Activated T-cell treated with anti-CD3 and anti-CD28 coated beads for 24 hours (primary cell): ENCODE data around the gene KCNQ2.

Experiments used
- DNase-seq: peaks from one replicate; pipeline ENCODE4 v3.0.0-alpha.2; 2020; ENCODE audit warnings: low read depth

The KCNQ2 gene

DNA sequence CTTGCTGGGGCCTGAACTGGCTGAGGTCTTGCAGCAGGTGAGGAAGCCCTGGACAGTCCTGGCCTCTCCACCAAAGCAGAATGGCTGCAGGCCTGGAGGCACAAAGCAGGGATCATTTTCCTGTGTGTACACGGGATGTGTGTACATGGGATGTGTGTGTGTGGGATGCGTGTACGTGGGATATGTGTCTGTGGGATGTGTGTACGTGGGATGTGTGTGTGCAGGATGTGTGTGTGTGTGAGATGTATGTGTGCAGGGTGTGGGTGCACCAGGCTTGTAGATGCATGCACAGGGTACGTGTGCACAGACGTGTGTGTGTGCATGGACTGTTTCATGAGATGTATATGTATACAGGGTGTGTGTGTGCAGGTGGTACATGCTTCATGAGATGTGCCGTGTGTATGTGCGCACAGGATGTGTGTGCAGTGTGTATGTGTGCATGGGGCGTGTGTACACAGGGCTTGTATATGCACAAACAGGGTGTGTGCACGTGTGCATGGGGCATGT is 103.4 kb downstream of the KCNQ2 start:
- DNase-seq = no peak

GRCh38 chr20:63368151-63368550 is 104.3 kb downstream of the KCNQ2 start:
- DNase-seq = no peak

DNA sequence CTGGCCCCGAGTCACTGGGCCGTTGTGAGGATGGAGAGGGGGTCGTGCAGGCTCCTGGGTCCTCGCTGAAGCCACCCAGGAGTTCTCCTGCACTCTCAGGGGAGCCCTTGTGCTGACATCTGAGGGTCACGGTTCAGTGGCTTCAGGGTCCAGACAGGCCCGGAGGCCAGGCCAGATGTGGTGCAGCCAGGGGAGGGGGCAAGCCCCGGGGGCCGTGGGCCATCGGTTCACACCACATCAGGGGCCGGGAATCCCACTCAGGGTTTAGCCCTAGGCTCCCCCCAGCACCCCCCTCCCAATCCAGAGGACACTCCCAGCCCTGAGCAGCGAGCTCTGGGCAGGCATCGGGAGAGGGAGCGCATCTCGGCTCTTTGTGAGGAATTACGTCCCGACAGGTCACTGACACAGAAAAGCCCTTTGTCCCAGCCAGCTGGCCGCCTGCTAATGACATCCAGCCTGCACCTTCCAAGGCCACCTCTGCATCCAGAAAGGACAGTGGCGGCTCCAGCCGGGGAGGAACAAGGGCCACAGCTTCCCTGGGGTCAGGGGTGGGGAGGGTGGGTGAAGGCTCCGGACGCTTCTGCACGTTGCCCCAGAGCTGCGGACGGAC is 104.9 kb downstream of the KCNQ2 start:
- DNase-seq = no peak

GRCh38 chr20:63366390-63367365 is 105.8 kb downstream of the KCNQ2 start:
- DNase-seq = no peak

GRCh38 chr20:63365601-63366389 is 106.7 kb downstream of the KCNQ2 start:
- no peak for DNase-seq

- DNase-seq = no peak
These were observed 107.5 kb downstream of the KCNQ2 start for GRCh38 chr20:63364801-63365585.

DNA sequence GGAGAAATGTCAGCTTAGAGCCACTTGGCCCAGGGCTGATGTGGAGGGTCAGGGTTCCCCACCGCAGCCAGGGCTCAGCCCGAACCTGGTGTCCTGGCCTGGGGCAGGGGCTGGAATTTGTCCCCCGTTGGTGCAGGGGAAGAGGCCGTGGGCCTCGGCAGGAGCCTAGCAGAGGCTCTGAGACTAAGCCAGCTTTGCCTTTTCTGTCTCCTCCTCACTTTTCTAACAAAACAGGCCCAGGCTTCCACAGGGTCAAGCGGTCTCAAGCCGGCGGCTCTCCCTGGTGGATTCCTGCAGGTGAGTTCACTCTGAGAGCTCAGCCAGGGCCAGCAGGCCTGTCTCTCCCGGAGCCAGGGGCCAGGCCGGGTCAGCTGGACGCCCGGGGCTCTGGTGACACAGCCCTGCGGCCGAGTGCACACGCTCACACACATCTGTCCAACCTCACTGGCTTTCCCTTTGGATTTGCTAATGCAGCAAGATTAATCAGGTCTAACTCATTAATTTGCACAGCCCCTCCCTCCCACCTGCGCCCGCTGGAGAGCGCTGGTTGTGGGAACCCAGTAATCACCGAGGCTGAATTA is 108.4 kb downstream of the KCNQ2 start:
- no peak for DNase-seq

- no peak for DNase-seq
These were observed 109.2 kb downstream of the KCNQ2 start for GRCh38 chr20:63363013-63363957.

DNA sequence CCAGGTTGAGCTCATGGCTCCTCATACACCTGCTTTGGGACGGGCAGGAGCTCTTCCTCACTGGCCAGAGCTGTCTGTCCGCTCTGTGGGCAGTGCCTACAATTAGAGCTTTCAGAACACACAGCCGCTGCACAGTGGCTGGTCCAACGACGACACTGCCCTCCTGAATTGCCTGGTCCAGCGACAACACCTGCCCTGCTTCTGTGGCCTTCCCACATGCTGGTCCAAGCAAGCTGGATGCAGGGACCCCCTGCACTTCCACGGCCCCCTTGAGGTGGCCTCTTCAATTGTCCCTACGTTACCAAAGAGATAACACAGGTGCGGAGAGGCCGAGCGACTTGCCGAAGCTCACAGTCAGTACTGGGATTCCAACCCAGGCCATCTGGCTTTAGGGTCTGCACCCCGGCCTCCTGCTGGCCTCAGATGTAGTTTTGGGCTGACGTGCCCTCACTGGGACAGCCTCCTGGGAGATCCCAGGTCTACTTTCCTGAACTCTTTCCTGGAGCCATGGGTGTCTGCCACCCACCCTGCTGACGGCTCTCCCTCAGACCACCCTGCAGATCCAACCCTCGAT is 109.9 kb downstream of the KCNQ2 start:
- DNase-seq = no peak

DNA sequence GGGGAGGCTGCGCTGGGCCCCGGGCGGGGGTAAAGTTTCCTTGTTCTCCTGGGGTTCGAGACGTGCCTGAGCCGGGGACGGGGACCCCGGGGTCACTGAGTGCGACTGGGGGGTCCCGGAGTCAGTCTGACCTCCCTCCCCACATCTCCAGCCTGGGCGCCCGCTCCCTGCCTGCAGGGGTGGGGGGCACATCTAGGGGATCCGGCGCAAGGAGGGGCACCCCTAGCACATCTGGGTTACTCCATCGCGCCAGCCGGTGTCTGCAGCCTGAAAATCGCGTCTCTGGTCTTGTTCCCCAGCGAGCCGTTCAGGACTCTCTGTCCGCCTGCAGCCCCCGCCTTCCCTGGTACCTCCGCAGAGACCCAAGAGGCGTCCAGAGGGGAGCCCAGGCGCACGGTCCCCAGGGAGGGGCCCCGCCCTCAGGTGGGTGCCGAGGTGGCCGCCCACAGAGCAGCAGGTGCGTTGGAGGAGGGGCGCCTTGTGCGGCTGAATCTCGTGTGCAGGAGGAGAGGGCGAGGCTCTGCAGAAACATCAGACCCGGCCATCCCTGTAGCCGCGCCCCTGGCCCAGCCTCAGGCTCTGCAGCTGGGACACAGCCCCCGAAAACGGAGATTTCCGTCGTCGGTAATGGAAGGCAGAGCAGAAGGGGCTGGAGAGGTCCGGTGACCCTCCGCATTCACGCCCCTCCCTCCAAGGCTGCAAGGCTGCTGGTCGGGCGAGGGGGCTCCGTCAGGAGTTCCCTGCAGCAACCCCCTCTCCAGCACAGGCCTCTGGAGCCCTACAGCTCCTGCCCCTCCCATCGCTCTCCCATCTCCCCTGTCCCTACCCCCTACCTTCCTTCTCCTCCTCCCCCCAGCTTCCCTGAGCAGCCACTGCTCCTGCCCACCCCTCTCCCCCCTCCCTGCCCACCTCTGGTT is 110.7 kb downstream of the KCNQ2 start:
- no peak for DNase-seq

DNA sequence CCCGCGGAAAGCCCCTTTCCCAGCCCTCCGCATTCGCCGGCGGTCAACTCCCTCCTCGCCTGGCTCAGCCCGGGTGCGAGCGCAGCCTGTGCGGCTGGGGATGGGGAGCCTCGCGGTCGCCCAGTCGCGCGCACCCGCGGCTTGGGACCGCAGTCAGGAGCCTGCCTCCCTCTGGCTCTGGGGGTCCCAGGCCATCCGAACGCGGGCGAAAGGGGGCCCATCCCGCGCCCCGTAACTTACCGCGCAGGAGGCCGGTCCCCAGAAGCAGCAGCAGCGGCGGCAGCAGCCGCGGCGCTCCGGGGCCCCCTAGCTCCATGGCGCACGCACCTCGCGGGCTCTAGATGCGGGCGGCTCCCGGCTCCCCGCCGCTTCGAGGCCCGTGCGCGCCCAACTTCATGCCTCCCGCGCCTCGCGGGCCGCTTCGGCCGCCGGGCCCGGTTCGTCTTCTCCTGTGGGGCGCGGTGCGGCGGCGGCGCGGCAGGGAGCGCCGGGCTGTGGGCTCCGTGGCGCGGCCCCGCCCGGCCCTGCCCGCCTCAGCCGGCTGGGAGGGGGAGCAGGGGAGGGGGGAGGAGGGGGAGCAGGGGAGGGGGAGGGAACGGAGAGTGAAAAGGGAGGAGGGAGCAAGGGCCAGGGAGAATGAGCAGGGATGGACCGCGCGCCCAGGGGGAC is 111.5 kb downstream of the KCNQ2 start, which contains the start of gene CHRNA4:
TSS of gene CHRNA4 (minus strand) at position 500 of the 669 bp plus-strand sequence. CDS start at position 316, 184 bp downstream.
- DNase-seq = no peak

- no peak for DNase-seq
These were observed 112.3 kb downstream of the KCNQ2 start for GRCh38 chr20:63359937-63360849.

DNA sequence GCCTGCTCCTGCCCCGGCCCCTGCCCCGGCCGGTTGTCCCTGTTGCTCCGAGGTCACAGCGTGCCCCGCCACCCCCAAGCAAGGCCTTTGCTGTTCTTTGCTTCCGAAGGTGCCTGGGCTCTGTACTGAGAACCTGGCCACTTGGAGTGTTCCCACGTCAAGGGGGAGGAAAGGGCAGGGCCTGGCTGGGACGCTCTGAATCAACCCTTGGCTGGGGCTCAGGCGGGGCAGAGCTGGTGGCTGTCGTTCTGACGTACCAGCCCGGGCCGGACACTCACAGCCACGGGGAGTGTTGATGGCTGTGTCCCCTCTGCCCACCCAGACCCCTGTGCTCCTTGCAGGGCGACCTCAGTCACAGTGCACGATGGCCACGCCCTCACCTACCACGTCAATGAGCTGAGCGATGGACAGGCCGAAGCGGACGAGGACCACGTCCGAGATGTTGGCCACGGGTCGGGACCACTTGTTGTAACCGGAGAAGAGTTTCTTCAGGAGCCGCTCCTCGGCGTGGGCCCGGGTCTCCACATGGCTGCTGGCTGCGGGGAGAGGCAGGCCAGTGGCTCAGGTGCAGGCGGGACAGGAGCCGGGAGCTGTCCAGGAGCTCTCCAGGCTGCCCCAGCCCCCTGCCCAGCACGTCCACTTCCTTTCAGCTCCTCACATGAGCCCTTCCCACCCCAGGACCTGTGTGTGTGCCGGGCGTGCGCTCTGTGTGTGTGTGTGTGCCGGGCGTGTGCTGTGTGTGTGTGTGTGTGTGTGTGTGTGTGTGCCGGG is 113.1 kb downstream of the KCNQ2 start:
- DNase-seq = no peak

- no peak for DNase-seq
These were observed 114.2 kb downstream of the KCNQ2 start for GRCh38 chr20:63357921-63358905.
